Adrenal gland (tissue), 12 donors: ENCODE measurements around the gene SMIM12. TPM values are rescaled to one million over a fixed set of nuclear protein-coding genes. Genes with fewer than 3 reads are reported as not detected.

Source experiments
- polyA plus RNA-seq, 3 donors: library from polyadenylated mRNA; stranded (reverse); fragments of 200-250 nt in 2 of 3; fragments of 350-450 nt in 1 of 3; fragmentation: Illumina TruSeq in 1 of 3; extraction: RNeasy Lipid Tissue Mini Kit (QIAGEN cat#74804) in 1 of 3; gene quantifications; one replicate each; pipeline ENCODE4 v1.2.3, GENCODE V29; 2013 to 2014
- total RNA-seq, 9 donors: library from RNA; depleted of rRNA in 4 of 9; stranded (reverse); fragments of >200 nt in 4 of 9; fragments of 120-200 nt in 1 of 9; fragmentation: NEBNext Ultra II Directional in 1 of 9; extraction: Animal tissue kit (Norgen Biotek cat#: 25700) in 1 of 9; gene quantifications; one replicate each; pipeline versions ENCODE4 v1.1.0 to v1.2.4, GENCODE V29; 2013 to 2023
- donor health status: healthy with polysubstance abuse.
- donor health status: Bipolar disorder and iron deficiency.
- donor health status: DM: yes; HTN: yes; CAD: no.
- donor health status: DM: no; HTN: no; CAD: no.
- donor health status: DM: no; HTN: no; CAD: no.
- donor health status: DM: yes; HTN: yes; CAD: no.

Gene SMIM12
- total and polyA plus RNA-seq, 12 donors: 16.2 to 129 (median 50.5) TPM

Other genes starting within 250 kb of the SMIM12 start
- not detected for gene GJB5, start 104.7 kb downstream of the SMIM12 start, total RNA-seq
- not detected for gene GJB5, start 104.7 kb downstream of the SMIM12 start, polyA plus RNA-seq
- gene GJB4, start 100.0 kb downstream of the SMIM12 start, total RNA-seq: not detected
- gene GJB4, start 100.0 kb downstream of the SMIM12 start, polyA plus RNA-seq: not detected
- under 1 TPM in 4 of 9 donors, not detected in 5; 0.11 to 0.15 (median 0.14) TPM for gene GJB3, start 78.5 kb downstream of the SMIM12 start, total RNA-seq
- under 1 TPM in 2 of 3 donors, not detected in 1; 0.17 to 0.32 TPM for gene GJB3, start 78.5 kb downstream of the SMIM12 start, polyA plus RNA-seq
- 10 to 100 TPM; 10.8 to 68.4 (median 22.8) TPM for gene GJA4, start 66.8 kb downstream of the SMIM12 start, total RNA-seq
- gene GJA4, start 66.8 kb downstream of the SMIM12 start, polyA plus RNA-seq: 10 to 100 TPM in 1 of 3 donors, 1 to 10 TPM in 2; 4.8 to 10.8 (median 9.7) TPM
- 1 to 10 TPM in 1 of 9 donors, under 1 TPM in 8; 0.17 to 1.6 (median 0.67) TPM for gene DLGAP3, start 69.9 kb upstream of the SMIM12 start, total RNA-seq
- under 1 TPM; 0.13 to 0.56 (median 0.37) TPM for gene DLGAP3, start 69.9 kb upstream of the SMIM12 start, polyA plus RNA-seq
- gene TMEM35B, start 125.6 kb upstream of the SMIM12 start, total RNA-seq: 10 to 100 TPM; 19.8 to 88.9 (median 48.9) TPM
- 10 to 100 TPM; 17.1 to 51.2 (median 37.5) TPM for gene TMEM35B, start 125.6 kb upstream of the SMIM12 start, polyA plus RNA-seq
- gene ZMYM6, start 172.2 kb upstream of the SMIM12 start, total RNA-seq: 10 to 100 TPM in 8 of 9 donors, 1 to 10 TPM in 1; 9.6 to 33.4 (median 23.5) TPM
- 10 to 100 TPM; 15.7 to 28.0 (median 21.6) TPM for gene ZMYM6, start 172.2 kb upstream of the SMIM12 start, polyA plus RNA-seq
- 10 to 100 TPM in 7 of 9 donors, 1 to 10 TPM in 2; 7.8 to 22.0 (median 13.3) TPM for gene ZMYM1, start 219.6 kb upstream of the SMIM12 start, total RNA-seq
- 1 to 10 TPM; 3.7 to 8.9 (median 8.0) TPM for gene ZMYM1, start 219.6 kb upstream of the SMIM12 start, polyA plus RNA-seq